HG03025 (cell line): ENCODE measurements around the gene WDR36.

Experiments used
- ATAC-seq: cut with Tn5 transposase; IDR thresholded peaks from one replicate; pipeline ENCODE4 v1.9.1; 2021; ENCODE audit warnings: mild to moderate bottlenecking, moderate library complexity; ENCODE audit not compliant: unreplicated experiment, low FRiP score

The WDR36 gene

DNA sequence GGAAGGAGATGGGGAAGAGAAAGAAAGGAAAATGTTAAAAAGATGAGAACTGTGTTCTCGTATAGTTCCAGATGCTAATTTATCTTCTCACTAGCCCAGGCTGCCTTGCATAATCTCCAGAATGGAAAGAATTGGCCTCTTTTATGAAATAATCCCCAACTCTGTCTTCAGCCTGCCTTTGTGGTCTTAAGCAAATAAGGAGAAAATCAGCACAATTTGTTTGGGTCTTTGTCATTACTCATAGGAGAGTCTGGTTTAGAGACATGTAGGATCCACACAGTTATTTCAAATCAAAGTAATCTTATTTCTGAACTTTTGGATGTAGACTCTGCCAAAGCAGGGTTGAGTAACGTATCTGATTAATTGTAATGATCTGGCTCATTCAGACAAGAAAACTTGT is 81.3 kb downstream of the WDR36 start:
- no peak for ATAC-seq
